H1 (cell line): Measurements from ENCODE around the gene PLEKHN1. TPM values are rescaled to one million over a fixed set of nuclear protein-coding genes. Genes with fewer than 3 reads are reported as not detected.

Source experiments
- CTCF ChIA-PET: fragments of 300-600 bp; sonication (Branson Sonifier 250); formaldehyde crosslinking; loops from one replicate; lab custom pipeline; 2021; ENCODE audit not compliant: partially characterized antibody; lab: Charles Lee
- POLR2A ChIA-PET: fragments of 300-600 bp; sonication (Branson Sonifier 250); formaldehyde crosslinking; loops from one replicate; lab custom pipeline; 2021; ENCODE audit warnings: inconsistent platforms; ENCODE audit not compliant: partially characterized antibody; lab: Charles Lee
- DNase-seq, 2 experiments: peaks; one replicate each; pipeline versions ENCODE4 v3.0.0 to v3.0.0-alpha.2; 2010 to 2022; ENCODE audit warnings: low spot score in 2 of 2, low read depth in 1 of 2, mixed read lengths in 1 of 2
- FAIRE-seq: peaks from 2 replicates; lab custom pipeline; 2011; peaks lifted over from hg19 to GRCh38; lab: Jason Lieb, UNC
- H2AFZ ChIP-seq: 2 replicates; pipeline ENCODE4 v1.8.1; 2012; ENCODE audit warnings: low read length, inconsistent platforms
- H2AK5ac ChIP-seq: 2 replicates; pipeline ENCODE4 v1.6.1; 2013; ENCODE audit warnings: low read depth, low read length
- H2BK120ac ChIP-seq: replicated peaks from 2 replicates; pipeline ENCODE3; 2013; ENCODE audit warnings: low read depth, low read length, inconsistent platforms
- H2BK12ac ChIP-seq: 2 replicates; pipeline ENCODE4 v1.6.1; 2013; ENCODE audit warnings: low read depth, low read length
- H2BK15ac ChIP-seq: 2 replicates; pipeline ENCODE4 v1.6.1; 2013; ENCODE audit warnings: low read length
- H2BK20ac ChIP-seq: 2 replicates; pipeline ENCODE4 v1.6.1; 2013; ENCODE audit warnings: low read length
- H2BK5ac ChIP-seq: 2 replicates; pipeline ENCODE4 v1.6.1; 2013; ENCODE audit warnings: low read depth, low read length
- H3K14ac ChIP-seq: 2 replicates; pipeline ENCODE4 v1.6.1; 2013; ENCODE audit warnings: inconsistent platforms; ENCODE audit not compliant: insufficient read length
- H3K18ac ChIP-seq: 2 replicates; pipeline ENCODE4 v1.6.1; 2013; ENCODE audit warnings: low read length; ENCODE audit errors: extremely low read depth
- H3K23ac ChIP-seq: 2 replicates; pipeline ENCODE4 v1.6.1; 2013; ENCODE audit warnings: inconsistent platforms; ENCODE audit not compliant: insufficient read length
- H3K23me2 ChIP-seq: 2 replicates; pipeline ENCODE4 v1.6.1; 2013; ENCODE audit warnings: low read depth, low read length
- H3K27ac ChIP-seq: 2 replicates; pipeline ENCODE4 v1.6.1; 2011; ENCODE audit warnings: low read depth, low read length, inconsistent platforms
- H3K27me3 ChIP-seq, 4 experiments: replicated peaks in 1 of 4; 1 replicate in 1 of 4; 2 replicates in 3 of 4; pipeline versions ENCODE4 v1.6.1 to v1.8.1; 2011 to 2013; ENCODE audit warnings: low read length in 3 of 4, mild to moderate bottlenecking in 3 of 4, inconsistent platforms in 2 of 4, mixed read lengths in 2 of 4, moderate library complexity in 1 of 4; ENCODE audit not compliant: control insufficient read depth in 3 of 4, insufficient read depth in 3 of 4; ENCODE audit errors: extremely low read depth in 1 of 4
- H3K36me3 ChIP-seq, 4 experiments: 2 replicates each; pipeline versions ENCODE4 v1.6.1 to v1.8.1; 2011 to 2013; ENCODE audit warnings: mild to moderate bottlenecking in 4 of 4, low read length in 3 of 4, moderate library complexity in 2 of 4, control low read depth in 1 of 4, inconsistent platforms in 1 of 4; ENCODE audit not compliant: insufficient read depth in 4 of 4, control insufficient read depth in 2 of 4
- H3K4ac ChIP-seq: replicated peaks from 2 replicates; pipeline ENCODE3; 2013; ENCODE audit warnings: low read length, low read depth, mixed read lengths, inconsistent platforms; ENCODE audit not compliant: insufficient read length
- H3K4me1 ChIP-seq, 4 experiments: replicated peaks in 1 of 4; 1 replicate in 1 of 4; 2 replicates in 3 of 4; pipeline versions ENCODE4 v1.6.1 to v1.8.1; 2011 to 2013; ENCODE audit warnings: low read length in 3 of 4, inconsistent platforms in 2 of 4, mixed read lengths in 1 of 4; ENCODE audit not compliant: insufficient read depth in 4 of 4, control insufficient read depth in 3 of 4
- H3K4me2 ChIP-seq, 2 experiments: 2 replicates each; pipeline versions ENCODE4 v1.6.1 to v1.8.1; 2011 to 2013; ENCODE audit warnings: low read depth in 2 of 2, low read length in 2 of 2, control low read depth in 1 of 2, inconsistent platforms in 1 of 2, mild to moderate bottlenecking in 1 of 2; ENCODE audit not compliant: insufficient read depth in 1 of 2
- H3K4me3 ChIP-seq, 4 experiments: fragments of 200-600, 300-600 bp in 1 of 4; sonication (generic), shearing (Covaris generic), sonication (Bioruptor Twin) in 1 of 4; 2 replicates each; pipeline versions ENCODE4 v1.5.1 to v1.8.1; 2011 to 2016; ENCODE audit warnings: low read length in 4 of 4, low read depth in 3 of 4, control low read depth in 2 of 4, inconsistent platforms in 2 of 4, mild to moderate bottlenecking in 2 of 4, mixed read lengths in 1 of 4, moderate library complexity in 1 of 4; ENCODE audit not compliant: insufficient read depth in 2 of 4; ENCODE audit errors: extremely low read depth in 1 of 4
- H3K56ac ChIP-seq: replicated peaks from 2 replicates; pipeline ENCODE3; 2013; ENCODE audit warnings: low read depth, mild to moderate bottlenecking, mixed read lengths, low read length, inconsistent platforms; ENCODE audit not compliant: insufficient read length
- H3K79me1 ChIP-seq: 2 replicates; pipeline ENCODE4 v1.6.1; 2013; ENCODE audit warnings: low read depth, low read length, control low read depth
- H3K79me2 ChIP-seq, 2 experiments: 2 replicates each; pipeline versions ENCODE4 v1.6.1 to v1.8.1; 2012 to 2013; ENCODE audit warnings: low read length in 2 of 2, mild to moderate bottlenecking in 2 of 2, inconsistent platforms in 1 of 2; ENCODE audit not compliant: insufficient read depth in 2 of 2, control insufficient read depth in 1 of 2
- H3K9ac ChIP-seq, 4 experiments: replicated peaks in 1 of 4; 1 replicate in 1 of 4; 2 replicates in 3 of 4; pipeline versions ENCODE4 v1.6.1 to v1.8.1; 2011 to 2013; ENCODE audit warnings: low read depth in 3 of 4, low read length in 3 of 4, control low read depth in 2 of 4, mild to moderate bottlenecking in 2 of 4, moderate library complexity in 2 of 4, inconsistent platforms in 1 of 4; ENCODE audit errors: extremely low read depth in 1 of 4
- H3K9me3 ChIP-seq, 2 experiments: 2 replicates each; pipeline versions ENCODE4 v1.6.1 to v1.8.1; 2012 to 2013; ENCODE audit warnings: mild to moderate bottlenecking in 2 of 2, moderate library complexity in 2 of 2, control low read depth in 1 of 2, inconsistent platforms in 1 of 2, low read depth in 1 of 2, low read length in 1 of 2, mixed read lengths in 1 of 2; ENCODE audit not compliant: insufficient read depth in 2 of 2
- H4K20me1 ChIP-seq, 2 experiments: replicated peaks in 1 of 2; 2 replicates each; pipeline versions ENCODE3 to v1.8.1; 2011 to 2013; ENCODE audit warnings: inconsistent platforms in 2 of 2, low read length in 2 of 2, mild to moderate bottlenecking in 1 of 2; ENCODE audit not compliant: insufficient read depth in 2 of 2, control insufficient read depth in 1 of 2
- H4K5ac ChIP-seq: 2 replicates; pipeline ENCODE4 v1.6.1; 2013; ENCODE audit warnings: low read length, low read depth, mixed read lengths, inconsistent platforms; ENCODE audit not compliant: insufficient read length
- H4K8ac ChIP-seq: 2 replicates; pipeline ENCODE4 v1.8.0; 2013; ENCODE audit warnings: mild to moderate bottlenecking, moderate library complexity, low read length, inconsistent platforms; ENCODE audit not compliant: insufficient read depth; ENCODE audit errors: extremely low read depth
- H4K91ac ChIP-seq: replicated peaks from 2 replicates; pipeline ENCODE3; 2013; ENCODE audit warnings: low read length, mixed read lengths, inconsistent platforms; ENCODE audit not compliant: insufficient read length
- HDAC6 ChIP-seq: IDR thresholded peaks from one replicate; pipeline ENCODE4 v1.7.1; 2012; ENCODE audit warnings: low read depth, mild to moderate bottlenecking, inconsistent platforms, low read length, moderate library complexity
- JUND ChIP-seq: IDR thresholded peaks from 2 replicates; pipeline ENCODE4 v1.6.1; 2011; ENCODE audit warnings: mild to moderate bottlenecking, improper control_type of control experiment, low read length
- KDM1A ChIP-seq: fragments of 200-600, 300-600 bp; sonication (generic); IDR thresholded peaks from 2 replicates; pipeline ENCODE4 v1.7.1; 2016; ENCODE audit warnings: mild to moderate bottlenecking, low read length, borderline replicate concordance
- SP1 ChIP-seq: IDR thresholded peaks from 2 replicates; pipeline ENCODE4 v1.6.1; 2011; ENCODE audit warnings: low read depth, low read length
- SUZ12 ChIP-seq: fragments of 200-600 bp; sonication (generic); IDR thresholded peaks from 2 replicates; pipeline ENCODE4 v1.6.1; 2012; ENCODE audit warnings: mild to moderate bottlenecking, inconsistent platforms, low read length, moderate library complexity, mixed read lengths
- WGBS, 2 experiments: shearing (Covaris generic) in 1 of 2; methylation state at CpG; one replicate each; pipeline versions ENCODE4 v1.1.6 to v1.1.7; 2013 to 2015; ENCODE audit warnings: low lambda C conversion rate in 2 of 2, mixed read lengths in 2 of 2, inconsistent platforms in 1 of 2, low coverage in 1 of 2, missing lambda C conversion rate in 1 of 2; ENCODE audit not compliant: insufficient replicate concordance in 2 of 2, insufficient coverage in 1 of 2, insufficient read length in 1 of 2; ENCODE audit errors: extremely low coverage in 1 of 2, missing lambda C conversion rate in 1 of 2; 5-methylcytosine and 5-hydroxymethylcytosine counted together
- polyA plus RNA-seq, 7 experiments: library from polyadenylated mRNA; depleted of rRNA in 3 of 7; stranded (reverse) in 5 of 7; unstranded in 2 of 7; fragments of >200 nt in 5 of 7; fragments of 200-250 nt in 2 of 7; gene quantifications; 1 replicate in 5 of 7; 2 replicates in 1 of 7; 4 replicates in 1 of 7; pipeline versions ENCODE4 v1.2.1 to v1.2.3, GENCODE V29; 2011 to 2013; ENCODE audit warnings: missing spikeins in 2 of 7, mixed read lengths in 2 of 7
- total RNA-seq: library from RNA; stranded (reverse); fragmentation: NEBNext Ultra II Directional; extraction: Animal tissue kit (Norgen Biotek cat#: 25700); gene quantifications from 2 replicates; pipeline ENCODE4 v1.2.1, GENCODE V29; 2021

The PLEKHN1 gene
- total and polyA plus RNA-seq, 2 of the 8 experiments (the other 6 are each of a cell fraction or from before 2014, with no cell fraction given), result 0.39 to 1.5 TPM

DNA sequence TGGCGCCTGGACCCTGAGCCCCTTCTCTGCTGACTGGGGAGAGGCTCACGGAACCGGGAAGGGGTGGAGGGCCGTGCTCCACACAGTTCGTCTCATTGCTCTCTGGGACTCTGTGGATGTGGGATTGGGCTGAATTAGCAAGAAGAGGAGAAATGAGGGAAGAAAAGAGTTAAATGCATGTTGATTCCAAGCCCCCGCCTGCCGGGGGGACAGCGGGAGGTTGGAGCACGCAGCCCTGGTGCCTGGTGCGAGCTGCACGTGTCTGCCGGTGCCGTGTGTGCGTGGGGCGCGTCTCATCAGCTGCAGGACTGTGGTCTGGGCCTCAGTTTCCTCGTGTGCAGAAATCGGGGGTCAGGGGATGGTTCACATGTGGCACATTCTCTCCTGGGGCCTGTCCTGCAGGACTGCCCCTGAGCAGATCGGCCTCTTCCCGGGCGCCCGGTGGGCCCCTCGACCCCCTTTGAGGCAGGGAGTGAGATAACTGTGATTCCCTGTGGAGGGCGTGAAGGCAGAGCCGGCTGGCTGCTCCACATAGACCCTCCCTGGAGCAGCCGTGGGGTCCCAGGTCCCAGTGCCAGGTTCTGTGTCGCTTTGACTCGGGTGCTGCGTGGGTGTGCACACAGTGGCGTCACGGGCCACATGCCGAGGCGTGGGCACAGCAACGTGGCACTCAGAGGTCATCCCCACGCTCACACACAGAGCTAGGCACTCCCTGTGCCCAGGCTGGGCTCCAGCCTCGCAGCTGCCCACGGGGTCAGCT, 31.1 kb upstream of the PLEKHN1 start:
- TF ChIP-seq HDAC6, result no peak
- no peak for TF ChIP-seq SP1
- TF ChIP-seq JUND, result no peak
- no peak for TF ChIP-seq KDM1A
- TF ChIP-seq SUZ12, result peak; percentile 33; the same call in 1 of the 2 replicates
- H3K27ac ChIP-seq, result no peak overlapping the region
- H3K9ac ChIP-seq, result no peak overlapping the region
- H3K36me3 ChIP-seq, result no peaks in the 10 kb centered on the region
- H3K4ac ChIP-seq, result no peak overlapping the region
- H4K20me1 ChIP-seq, result peaks cover 16 to 27% of the 10 kb centered on the region in 2 experiments
- no peak overlapping the region for H3K56ac ChIP-seq
- peaks cover 66 to 87% (median 84%) of the 10 kb centered on the region in 4 experiments for H3K27me3 ChIP-seq
- H2BK15ac ChIP-seq, result 0 out of 2 replicates have a peak overlapping the region, but pooled peaks have one; percentile 72
- H4K5ac ChIP-seq, result no peak overlapping the region
- H4K8ac ChIP-seq, result 0 out of 2 replicates have a peak overlapping the region, but pooled peaks have one; percentile 14
- peak overlapping the region; percentile 96; the same call in 1 of the 2 replicates for H2BK12ac ChIP-seq
- peak overlapping the region; percentile 10 to 58 for H3K4me2 ChIP-seq
- 0 out of 2 replicates have a peak overlapping the region, but pooled peaks have one; percentile 18 for H2AK5ac ChIP-seq
- H2BK5ac ChIP-seq, result no peak overlapping the region
- peak overlapping the region; percentile 84 for H4K91ac ChIP-seq
- H2BK20ac ChIP-seq, result no peak overlapping the region
- no peak overlapping the region; the same call in 1 of the 2 replicates for H3K18ac ChIP-seq
- DNase-seq (no peak), FAIRE-seq (no peak)
- H3K23me2 ChIP-seq, result no peaks in the 10 kb centered on the region
- H3K79me1 ChIP-seq, result no peaks in the 10 kb centered on the region
- CTCF ChIA-PET, result interaction anchor here (0.7 kb wide), 1 partner anchor 23 kb away, joined by 3 read pairs; no protein-coding TSS in a partner anchor
- H2BK120ac ChIP-seq, result no peak overlapping the region
- peak overlapping the region in 1 of 4 experiments; percentile 39; a peak in 2 of 8 replicates for H3K4me3 ChIP-seq
- no peak overlapping the region for H2AFZ ChIP-seq
- no peak overlapping the region for H3K14ac ChIP-seq
- no peaks in the 10 kb centered on the region for H3K79me2 ChIP-seq
- peaks cover 2 to 24% (median 15%) of the 10 kb centered on the region in 4 experiments for H3K4me1 ChIP-seq
- POLR2A ChIA-PET, result interaction anchor here (0.9 kb wide), 1 partner anchor 9 kb away, joined by 3 read pairs; no protein-coding TSS in a partner anchor
- H3K23ac ChIP-seq, result no peak overlapping the region
- WGBS, 2 experiments, result 47% methylated on average over 20 of the region's 37 CpGs; no CpG with 5 or more reads in 1 of the 2 experiments
- H3K9me3 ChIP-seq, result no peaks in the 10 kb centered on the region
